ENCODE data around the gene ACSS2.

ACSS2 gene

DNA sequence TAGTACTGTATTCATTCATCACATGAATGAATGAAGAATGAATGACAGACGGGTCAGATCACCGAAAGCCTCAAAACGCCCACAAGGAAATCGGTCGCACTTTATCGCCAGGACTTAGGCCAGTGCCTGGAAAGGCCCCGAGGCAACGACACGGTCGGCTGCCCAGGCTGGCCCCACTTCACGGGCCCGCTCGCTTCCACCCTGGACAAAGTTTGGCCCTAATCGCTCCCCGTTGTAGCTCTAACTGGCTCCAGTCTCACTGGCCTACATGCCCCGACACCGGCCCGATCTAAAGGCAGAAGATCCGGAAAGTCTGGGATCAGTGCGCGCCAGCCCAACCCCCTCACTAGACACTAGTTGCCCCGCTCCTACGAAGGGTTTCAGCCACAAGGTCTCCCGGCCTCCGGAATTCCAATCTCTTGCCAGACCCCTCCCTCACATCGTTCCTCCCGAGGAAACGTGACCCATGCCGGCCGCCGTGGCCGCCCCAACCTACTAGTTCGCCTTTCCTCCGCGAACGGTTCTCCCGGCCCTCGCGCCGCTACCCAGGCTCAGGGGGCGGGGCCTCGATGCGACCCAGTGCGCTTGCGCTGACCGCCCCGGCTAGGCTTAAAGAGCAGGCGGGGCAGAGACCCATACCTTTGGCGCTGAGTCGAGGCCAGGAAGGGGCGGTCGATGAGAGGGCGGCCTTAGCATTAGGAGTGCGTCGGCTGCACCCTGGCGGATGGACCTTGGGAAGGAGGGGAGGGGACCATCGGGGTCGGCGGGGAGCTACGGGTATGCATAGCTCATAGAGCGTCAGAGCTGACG is 79.0 kb downstream of the ACSS2 start, which contains the start of the genes GSS and MYH7B:
Gene GSS, minus strand, starts transcription at position 576 of the 810 bp plus-strand sequence. CDS start 3,954 bp downstream, outside the sequence.
Gene MYH7B, plus strand, starts transcription at position 638 of the 810 bp plus-strand sequence. CDS start 22,138 bp downstream, outside the sequence.
- ATAC-seq (ENCODE audit: low read depth) (peak; percentile 92), DNase-seq (ENCODE audit: low spot score in 2 of 2) (peak; percentile 95 to 98)
- Mint-ChIP-seq H3K9me3 (no peaks in the 10 kb centered on the region), H3K27ac (peak within 1 kb of the TSS; percentile 90), H3K36me3 (no peaks in the 10 kb centered on the region), H3K4me3 (peak within 1 kb of the TSS; percentile 95), H3K4me1 (peaks cover 21% of the 10 kb centered on the region), H3K27me3 (no peaks in the 10 kb centered on the region)

DNA sequence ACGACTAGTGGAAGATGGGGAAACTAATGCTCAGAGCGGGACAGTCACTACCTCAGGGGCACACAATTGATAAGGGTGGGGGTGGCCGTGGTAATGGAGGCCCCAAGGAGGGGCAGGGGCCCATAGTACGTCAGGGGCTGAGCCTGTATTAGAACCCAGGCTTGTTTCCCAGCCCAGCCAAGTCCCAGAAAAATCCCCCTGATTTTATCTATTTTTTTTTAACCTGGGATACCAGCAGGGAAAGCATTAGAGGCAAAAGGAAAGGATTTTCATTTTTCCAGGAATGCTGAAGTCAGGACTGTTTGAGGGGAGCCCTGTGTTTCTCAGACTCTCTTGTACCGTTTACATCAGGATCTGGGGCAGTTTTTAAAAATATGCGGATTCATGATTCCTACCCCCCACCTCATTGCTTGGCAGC is 79.6 kb downstream of the ACSS2 start:
- H3K27me3 Mint-ChIP-seq: no peaks in the 10 kb centered on the region
- no peaks in the 10 kb centered on the region for H3K36me3 Mint-ChIP-seq
- peak overlapping the region; percentile 90 for H3K27ac Mint-ChIP-seq
- peaks cover 24% of the 10 kb centered on the region for H3K4me1 Mint-ChIP-seq
- H3K4me3 Mint-ChIP-seq: peak overlapping the region; percentile 95
- H3K9me3 Mint-ChIP-seq: no peaks in the 10 kb centered on the region
- ATAC-seq (ENCODE audit: low read depth): no peak
- no peak for DNase-seq (ENCODE audit: low spot score in 2 of 2)

DNA sequence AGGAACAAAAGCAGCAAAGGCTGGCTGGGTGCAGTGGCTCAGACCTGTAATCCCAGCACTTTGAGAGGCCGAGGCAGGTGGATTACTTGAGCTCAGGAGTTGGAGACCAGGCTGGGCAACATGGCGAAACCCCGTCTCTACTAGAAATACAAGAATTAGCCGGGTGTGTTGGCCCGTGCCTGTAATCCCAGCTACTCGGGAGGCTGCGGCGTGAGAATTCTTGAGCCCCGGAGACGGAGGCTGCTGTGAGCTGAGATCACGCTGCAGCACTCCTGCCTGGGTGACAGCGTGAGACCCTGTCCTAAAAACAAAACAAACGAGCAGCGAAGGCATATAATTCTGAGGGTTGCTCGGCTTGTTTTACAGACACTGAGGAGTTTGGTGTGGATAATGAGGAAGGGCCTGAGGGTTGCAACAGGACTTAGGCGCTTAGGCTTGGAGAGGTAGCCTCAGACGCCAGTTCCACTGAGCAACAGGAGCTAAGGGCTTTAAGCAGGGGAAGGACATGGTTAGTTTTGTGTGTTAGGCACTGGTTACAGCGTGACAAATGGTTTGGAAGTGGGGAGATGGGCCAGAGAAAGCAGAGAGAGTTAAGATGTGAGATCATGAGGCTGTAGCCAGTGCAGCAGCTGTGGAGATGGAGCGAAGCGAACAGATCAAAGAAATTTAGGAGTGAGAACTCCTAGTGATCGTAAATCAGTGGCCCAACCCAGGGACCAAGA is 80.5 kb downstream of the ACSS2 start:
- Mint-ChIP-seq H3K27ac (peak overlapping the region; percentile 90), H3K4me1 (peaks cover 21% of the 10 kb centered on the region), H3K36me3 (no peaks in the 10 kb centered on the region), H3K27me3 (no peaks in the 10 kb centered on the region), H3K4me3 (no peak overlapping the region), H3K9me3 (no peaks in the 10 kb centered on the region)
- ATAC-seq (ENCODE audit: low read depth) (no peak), DNase-seq (ENCODE audit: low spot score in 2 of 2) (no peak)

GRCh38 chr20:34964486-34964885 is 88.1 kb downstream of the ACSS2 start:
- peaks cover 3% of the 10 kb centered on the region for H3K4me1 Mint-ChIP-seq
- ATAC-seq (ENCODE audit: low read depth): no peak
- no peak for DNase-seq (ENCODE audit: low spot score in 2 of 2)
- no peak overlapping the region for H3K4me3 Mint-ChIP-seq
- no peak overlapping the region for H3K27ac Mint-ChIP-seq
- H3K36me3 Mint-ChIP-seq: no peaks in the 10 kb centered on the region
- H3K27me3 Mint-ChIP-seq: peaks cover 1% of the 10 kb centered on the region
- H3K9me3 Mint-ChIP-seq: no peaks in the 10 kb centered on the region

DNA sequence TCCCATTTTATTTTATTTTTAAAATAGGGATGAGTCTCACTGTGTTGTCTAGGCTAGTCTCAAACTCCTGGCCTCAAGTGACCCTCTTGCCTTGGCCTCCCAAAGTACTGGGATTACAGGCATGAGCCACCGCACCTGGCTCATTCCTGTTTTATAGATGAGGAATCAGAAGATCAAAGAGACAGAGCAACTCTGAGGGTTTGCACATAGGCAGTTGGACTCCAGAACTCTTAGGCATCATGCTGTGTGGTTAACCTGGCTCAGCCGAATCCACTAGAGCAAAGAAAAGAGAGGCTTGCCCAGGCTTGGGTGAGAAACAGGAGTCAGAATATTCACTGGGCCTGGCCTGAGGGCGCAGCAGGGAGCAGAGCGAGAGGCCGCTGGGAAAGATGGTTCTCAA is 88.6 kb downstream of the ACSS2 start:
- DNase-seq (ENCODE audit: low spot score in 2 of 2) (no peak), ATAC-seq (ENCODE audit: low read depth) (no peak)
- peaks cover 1% of the 10 kb centered on the region for H3K27me3 Mint-ChIP-seq
- no peaks in the 10 kb centered on the region for H3K36me3 Mint-ChIP-seq
- H3K9me3 Mint-ChIP-seq: no peaks in the 10 kb centered on the region
- H3K4me3 Mint-ChIP-seq: no peak overlapping the region
- no peak overlapping the region for H3K27ac Mint-ChIP-seq
- H3K4me1 Mint-ChIP-seq: peaks cover 3% of the 10 kb centered on the region

- H3K27me3 Mint-ChIP-seq: peaks cover 3% of the 10 kb centered on the region
- no peak overlapping the region for H3K4me3 Mint-ChIP-seq
- no peaks in the 10 kb centered on the region for H3K4me1 Mint-ChIP-seq
- H3K9me3 Mint-ChIP-seq: no peaks in the 10 kb centered on the region
- H3K27ac Mint-ChIP-seq: no peak overlapping the region
- ATAC-seq (ENCODE audit: low read depth) (no peak), DNase-seq (ENCODE audit: low spot score in 2 of 2) (no peak)
- H3K36me3 Mint-ChIP-seq: no peaks in the 10 kb centered on the region
Observed at GRCh38 chr20:34967421-34967820, 91.0 kb downstream of the ACSS2 start.

- ATAC-seq (ENCODE audit: low read depth): no peak
Observed at GRCh38 chr20:34968042-34968775, 91.8 kb downstream of the ACSS2 start.

GRCh38 chr20:34970193-34970840 is 93.9 kb downstream of the ACSS2 start:
- Mint-ChIP-seq H3K27me3 (peaks cover 5% of the 10 kb centered on the region), H3K36me3 (no peaks in the 10 kb centered on the region), H3K27ac (no peak overlapping the region), H3K4me3 (no peak overlapping the region), H3K4me1 (no peaks in the 10 kb centered on the region), H3K9me3 (no peaks in the 10 kb centered on the region)
- DNase-seq (ENCODE audit: low spot score in 2 of 2) (no peak), ATAC-seq (ENCODE audit: low read depth) (no peak)

More at GRCh38 chr20:34968042-34968775, 91.8 kb downstream of the ACSS2 start:
- Mint-ChIP-seq H3K4me3 (no peak overlapping the region), H3K4me1 (no peaks in the 10 kb centered on the region), H3K27me3 (peaks cover 5% of the 10 kb centered on the region), H3K27ac (no peak overlapping the region), H3K36me3 (no peaks in the 10 kb centered on the region), H3K9me3 (no peaks in the 10 kb centered on the region)
- no peak for DNase-seq (ENCODE audit: low spot score in 2 of 2)

DNA sequence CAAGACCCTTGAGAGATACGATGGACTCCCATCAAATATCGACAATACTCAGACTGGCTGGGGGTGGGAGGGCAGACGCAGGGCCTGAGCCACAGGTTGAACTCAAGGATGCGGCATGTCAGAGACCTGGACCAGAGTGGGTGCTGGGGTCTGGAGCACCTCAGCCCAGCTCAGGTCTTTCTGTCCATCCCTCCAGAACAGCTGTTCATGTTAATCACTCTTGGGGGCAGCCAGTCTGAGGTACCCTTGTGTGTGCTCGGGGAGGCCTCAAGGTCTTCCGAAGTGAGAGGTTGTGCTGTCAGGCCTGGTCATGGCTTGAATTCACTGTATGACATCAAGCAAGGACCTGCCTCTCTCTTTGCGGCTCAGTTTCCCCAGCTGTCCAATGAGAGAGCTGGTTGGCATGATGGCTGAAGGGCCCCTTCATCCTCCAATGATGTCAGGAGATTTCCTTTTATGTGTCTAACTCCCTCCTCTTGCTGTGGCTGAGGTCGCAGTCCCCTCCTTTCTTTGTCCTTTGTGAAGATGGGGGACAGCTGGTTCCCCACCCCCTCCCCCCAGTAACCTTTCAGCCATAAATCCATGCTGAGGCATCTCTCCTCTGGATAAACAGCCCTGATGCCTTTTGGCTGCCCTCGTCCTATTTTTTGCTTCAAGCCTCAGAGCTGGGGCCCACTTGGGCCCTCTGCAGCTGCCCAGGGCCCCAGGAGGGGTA is 94.6 kb downstream of the ACSS2 start:
- H3K27ac Mint-ChIP-seq: no peak overlapping the region

GRCh38 chr20:34971561-34972235 is 95.3 kb downstream of the ACSS2 start:
- Mint-ChIP-seq H3K36me3 (no peaks in the 10 kb centered on the region), H3K27ac (no peak overlapping the region), H3K4me1 (no peaks in the 10 kb centered on the region), H3K27me3 (peaks cover 4% of the 10 kb centered on the region), H3K9me3 (no peaks in the 10 kb centered on the region), H3K4me3 (no peak overlapping the region)
- no peak for DNase-seq (ENCODE audit: low spot score in 2 of 2)
- no peak for ATAC-seq (ENCODE audit: low read depth)

More for the DNA sequence above, 94.6 kb downstream of the ACSS2 start:
- no peak for ATAC-seq (ENCODE audit: low read depth)
- no peak for DNase-seq (ENCODE audit: low spot score in 2 of 2)
- no peak overlapping the region for H3K4me3 Mint-ChIP-seq
- peaks cover 5% of the 10 kb centered on the region for H3K27me3 Mint-ChIP-seq
- H3K36me3 Mint-ChIP-seq: no peaks in the 10 kb centered on the region
- no peaks in the 10 kb centered on the region for H3K9me3 Mint-ChIP-seq
- H3K4me1 Mint-ChIP-seq: no peaks in the 10 kb centered on the region

- ATAC-seq (ENCODE audit: low read depth) (no peak), DNase-seq (ENCODE audit: low spot score in 2 of 2) (no peak)
- H3K4me1 Mint-ChIP-seq: peaks cover 2% of the 10 kb centered on the region
- no peaks in the 10 kb centered on the region for H3K9me3 Mint-ChIP-seq
- no peak overlapping the region for H3K4me3 Mint-ChIP-seq
- peaks cover 12% of the 10 kb centered on the region for H3K27me3 Mint-ChIP-seq
- no peaks in the 10 kb centered on the region for H3K36me3 Mint-ChIP-seq
- H3K27ac Mint-ChIP-seq: no peak overlapping the region
Observed at GRCh38 chr20:34974246-34974645, 97.8 kb downstream of the ACSS2 start.

- peaks cover 18% of the 10 kb centered on the region for H3K27me3 Mint-ChIP-seq
- H3K9me3 Mint-ChIP-seq: no peaks in the 10 kb centered on the region
- DNase-seq (ENCODE audit: low spot score in 2 of 2): no peak
- no peak overlapping the region for H3K27ac Mint-ChIP-seq
- no peak overlapping the region for H3K4me3 Mint-ChIP-seq
- peaks cover 2% of the 10 kb centered on the region for H3K4me1 Mint-ChIP-seq
- ATAC-seq (ENCODE audit: low read depth): no peak
- H3K36me3 Mint-ChIP-seq: no peaks in the 10 kb centered on the region
Observed at GRCh38 chr20:34976286-34976685, 99.9 kb downstream of the ACSS2 start.

All from memory B cell (primary cell).